Hepatocyte (in vitro differentiated cells): ENCODE measurements around the gene HNRNPF.
"Not testable (repeated sequence)": the region's sequence is repeated elsewhere in the genome, so short reads cannot be mapped to it uniquely, and the experiment has no call there.

ENCODE experiments used
- EZH2 ChIP-seq: fragments of 200-600 bp; sonication (generic); IDR thresholded peaks from 2 replicates; pipeline ENCODE4 v1.6.1; 2016; ENCODE audit warnings: antibody characterized with exemption, mild to moderate bottlenecking, borderline replicate concordance
- TF ChIP-seq, protein P1 (sequence below): fragments of 200-600 bp; sonication (generic); IDR thresholded peaks from 2 replicates; pipeline ENCODE4 v1.5.1; 2016; ENCODE audit warnings: antibody characterized with exemption, mild to moderate bottlenecking; ENCODE audit not compliant: poor library complexity

DNA sequence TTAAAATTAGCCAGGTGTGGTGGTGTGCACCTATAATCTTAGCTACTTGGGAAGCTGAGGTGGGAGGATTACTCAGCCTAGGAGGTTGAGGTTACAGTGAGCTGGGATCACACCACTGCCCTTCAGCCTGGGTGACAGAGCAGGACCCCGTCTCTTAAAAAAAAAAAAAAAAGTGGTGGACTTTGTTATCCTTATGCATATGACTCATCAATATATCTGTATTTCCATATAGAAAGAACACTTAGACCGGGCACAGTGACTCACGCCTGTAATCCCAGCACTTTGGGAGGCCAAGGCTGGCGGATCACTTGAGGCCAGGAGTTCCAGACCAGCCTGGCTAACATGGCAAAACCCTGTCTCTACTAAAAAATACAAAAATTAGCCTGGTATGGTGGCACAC lies 13.0 kb upstream of the HNRNPF start:
- not testable (repeated sequence) for TF ChIP-seq EZH2
- TF ChIP-seq, protein P1, sequence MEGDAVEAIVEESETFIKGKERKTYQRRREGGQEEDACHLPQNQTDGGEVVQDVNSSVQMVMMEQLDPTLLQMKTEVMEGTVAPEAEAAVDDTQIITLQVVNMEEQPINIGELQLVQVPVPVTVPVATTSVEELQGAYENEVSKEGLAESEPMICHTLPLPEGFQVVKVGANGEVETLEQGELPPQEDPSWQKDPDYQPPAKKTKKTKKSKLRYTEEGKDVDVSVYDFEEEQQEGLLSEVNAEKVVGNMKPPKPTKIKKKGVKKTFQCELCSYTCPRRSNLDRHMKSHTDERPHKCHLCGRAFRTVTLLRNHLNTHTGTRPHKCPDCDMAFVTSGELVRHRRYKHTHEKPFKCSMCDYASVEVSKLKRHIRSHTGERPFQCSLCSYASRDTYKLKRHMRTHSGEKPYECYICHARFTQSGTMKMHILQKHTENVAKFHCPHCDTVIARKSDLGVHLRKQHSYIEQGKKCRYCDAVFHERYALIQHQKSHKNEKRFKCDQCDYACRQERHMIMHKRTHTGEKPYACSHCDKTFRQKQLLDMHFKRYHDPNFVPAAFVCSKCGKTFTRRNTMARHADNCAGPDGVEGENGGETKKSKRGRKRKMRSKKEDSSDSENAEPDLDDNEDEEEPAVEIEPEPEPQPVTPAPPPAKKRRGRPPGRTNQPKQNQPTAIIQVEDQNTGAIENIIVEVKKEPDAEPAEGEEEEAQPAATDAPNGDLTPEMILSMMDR = not testable (repeated sequence)
